Measurements from ENCODE around the gene DMXL2.

- TF ChIP-seq CTCF (IDR thresholded peaks at IDR 0.05 in 8 of 11, conservative IDR thresholded peaks at IDR 0.05 in 3 of 11) = no peak
- no peak for TF ChIP-seq POLR2AphosphoS5 (IDR thresholded peaks at IDR 0.05)
- no peak for TF ChIP-seq POLR2A (IDR thresholded peaks at IDR 0.05)
Observed at GRCh38 chr15:51617886-51618285, 4.7 kb downstream of the DMXL2 start.

Measured in spleen (tissue), 7 donors.